Activated T-cell treated with anti-CD3 and anti-CD28 coated beads, Interleukin-2, amount 50 U/mL, for 4 hours (primary cell): ENCODE results near the gene ABCD3. TPM values are rescaled to one million over a fixed set of nuclear protein-coding genes. Genes with fewer than 3 reads are reported as not detected.

Source experiments
- ATAC-seq, 2 donors: fragments of 200-7000 bp; cut with Tn5 transposase; one replicate each; pipeline ENCODE4 v1.10.0; 2021
- DNase-seq: peaks from one replicate; pipeline ENCODE4 v3.0.0-alpha.2; 2020
- H3K27me3 Mint-ChIP-seq: one replicate; pipeline ENCODE4 v1.8.0; 2021; ENCODE audit warnings: low read depth, mixed read lengths
- H3K36me3 Mint-ChIP-seq: one replicate; pipeline ENCODE4 v1.8.0; 2022; ENCODE audit warnings: mixed read lengths; ENCODE audit not compliant: insufficient read depth
- H3K4me1 Mint-ChIP-seq: one replicate; pipeline ENCODE4 v1.8.0; 2021; ENCODE audit warnings: low read depth, mixed read lengths
- H3K4me3 Mint-ChIP-seq: one replicate; pipeline ENCODE4 v1.8.0; 2021; ENCODE audit warnings: mild to moderate bottlenecking, moderate library complexity, mixed read lengths
- H3K9me3 Mint-ChIP-seq: one replicate; pipeline ENCODE4 v1.8.0; 2021; ENCODE audit warnings: mixed read lengths
- total RNA-seq, 3 donors: library from RNA; stranded (reverse); gene quantifications; one replicate each; pipeline ENCODE4 v1.2.1, GENCODE V29; 2021

Gene ABCD3
- total RNA-seq, 3 donors from 2014 or later: 43.9 to 127 (median 72.6) TPM

- no peak overlapping the region for H3K4me3 Mint-ChIP-seq
- no peak for ATAC-seq
These were observed 21.7 kb upstream of the ABCD3 start for GRCh38 chr1:94396356-94397010.

GRCh38 chr1:94398356-94398755, 19.8 kb upstream of the ABCD3 start:
- H3K27me3 Mint-ChIP-seq: peaks cover 6% of the 10 kb centered on the region
- DNase-seq (no peak), ATAC-seq (no peak)
- H3K4me3 Mint-ChIP-seq: no peak overlapping the region
- H3K4me1 Mint-ChIP-seq: no peaks in the 10 kb centered on the region
- no peaks in the 10 kb centered on the region for H3K9me3 Mint-ChIP-seq
- no peaks in the 10 kb centered on the region for H3K36me3 Mint-ChIP-seq

More at GRCh38 chr1:94396356-94397010, 21.7 kb upstream of the ABCD3 start:
- DNase-seq: no peak
- peaks cover 11% of the 10 kb centered on the region for H3K27me3 Mint-ChIP-seq
- H3K36me3 Mint-ChIP-seq: no peaks in the 10 kb centered on the region
- H3K4me1 Mint-ChIP-seq: no peaks in the 10 kb centered on the region
- no peaks in the 10 kb centered on the region for H3K9me3 Mint-ChIP-seq

GRCh38 chr1:94399453-94399852, 18.7 kb upstream of the ABCD3 start:
- Mint-ChIP-seq H3K9me3 (no peaks in the 10 kb centered on the region), H3K27me3 (peaks cover 3% of the 10 kb centered on the region), H3K4me3 (no peak overlapping the region), H3K4me1 (no peaks in the 10 kb centered on the region), H3K36me3 (no peaks in the 10 kb centered on the region)
- DNase-seq (no peak), ATAC-seq (no peak)

GRCh38 chr1:94401206-94401605, 17.0 kb upstream of the ABCD3 start:
- H3K4me3 Mint-ChIP-seq: no peak overlapping the region
- H3K36me3 Mint-ChIP-seq: no peaks in the 10 kb centered on the region
- peaks cover 5% of the 10 kb centered on the region for H3K27me3 Mint-ChIP-seq
- H3K4me1 Mint-ChIP-seq: no peaks in the 10 kb centered on the region
- DNase-seq (no peak), ATAC-seq (no peak)
- H3K9me3 Mint-ChIP-seq: no peaks in the 10 kb centered on the region

- no peak for ATAC-seq
- no peak for DNase-seq
- Mint-ChIP-seq H3K36me3 (no peaks in the 10 kb centered on the region), H3K27me3 (peaks cover 19% of the 10 kb centered on the region), H3K4me3 (no peak overlapping the region), H3K4me1 (no peaks in the 10 kb centered on the region), H3K9me3 (no peaks in the 10 kb centered on the region)
These were observed 11.7 kb upstream of the ABCD3 start for GRCh38 chr1:94406446-94406845.

- Mint-ChIP-seq H3K9me3 (no peaks in the 10 kb centered on the region), H3K27me3 (peaks cover 20% of the 10 kb centered on the region), H3K4me1 (no peaks in the 10 kb centered on the region), H3K4me3 (no peak overlapping the region), H3K36me3 (no peaks in the 10 kb centered on the region)
- ATAC-seq (no peak), DNase-seq (no peak)
These were observed 9.9 kb upstream of the ABCD3 start for GRCh38 chr1:94408104-94408830.

GRCh38 chr1:94411237-94411636, 7.0 kb upstream of the ABCD3 start:
- Mint-ChIP-seq H3K4me1 (no peaks in the 10 kb centered on the region), H3K27me3 (peaks cover 24% of the 10 kb centered on the region), H3K36me3 (no peaks in the 10 kb centered on the region), H3K9me3 (no peaks in the 10 kb centered on the region), H3K4me3 (no peak overlapping the region)
- ATAC-seq: no peak
- DNase-seq: no peak

GRCh38 chr1:94413311-94413710, 4.9 kb upstream of the ABCD3 start:
- H3K4me3 Mint-ChIP-seq: no peak overlapping the region
- no peaks in the 10 kb centered on the region for H3K9me3 Mint-ChIP-seq
- ATAC-seq: no peak
- H3K27me3 Mint-ChIP-seq: peaks cover 17% of the 10 kb centered on the region
- H3K36me3 Mint-ChIP-seq: no peaks in the 10 kb centered on the region
- no peaks in the 10 kb centered on the region for H3K4me1 Mint-ChIP-seq
- DNase-seq: no peak

GRCh38 chr1:94416901-94417727, 1.1 kb upstream of the ABCD3 start:
- Mint-ChIP-seq H3K9me3 (no peaks in the 10 kb centered on the region), H3K4me1 (peaks cover 27% of the 10 kb centered on the region), H3K36me3 (no peaks in the 10 kb centered on the region), H3K4me3 (no peak overlapping the region), H3K27me3 (peaks cover 5% of the 10 kb centered on the region)
- DNase-seq (no peak), ATAC-seq (no peak)

GRCh38 chr1:94417728-94417977, 536 bp upstream of the ABCD3 start:
- H3K9me3 Mint-ChIP-seq: no peaks in the 10 kb centered on the region
- peaks cover 5% of the 10 kb centered on the region for H3K27me3 Mint-ChIP-seq
- peaks cover 32% of the 10 kb centered on the region for H3K4me1 Mint-ChIP-seq
- H3K36me3 Mint-ChIP-seq: no peaks in the 10 kb centered on the region
- DNase-seq (no peak), ATAC-seq (no peak)
- no peak overlapping the region for H3K4me3 Mint-ChIP-seq

- Mint-ChIP-seq H3K27me3 (peaks cover 5% of the 10 kb centered on the region), H3K9me3 (no peaks in the 10 kb centered on the region), H3K4me1 (peaks cover 44% of the 10 kb centered on the region), H3K4me3 (no peak overlapping the region), H3K36me3 (no peaks in the 10 kb centered on the region)
- ATAC-seq: peak; percentile 21 to 26
- peak; percentile 5 for DNase-seq
These were observed 771 bp downstream of the ABCD3 start for GRCh38 chr1:94418664-94419655.

- Mint-ChIP-seq H3K27me3 (no peaks in the 10 kb centered on the region), H3K9me3 (no peaks in the 10 kb centered on the region), H3K4me3 (peak overlapping the region; percentile 29), H3K36me3 (no peaks in the 10 kb centered on the region), H3K4me1 (peaks cover 60% of the 10 kb centered on the region)
- DNase-seq (no peak), ATAC-seq (no peak)
These were observed 4.1 kb downstream of the ABCD3 start for GRCh38 chr1:94422115-94422820.

- no peak for DNase-seq
- peaks cover 58% of the 10 kb centered on the region for H3K4me1 Mint-ChIP-seq
- no peak overlapping the region for H3K4me3 Mint-ChIP-seq
These were observed 7.8 kb downstream of the ABCD3 start for GRCh38 chr1:94425821-94426484.

More at GRCh38 chr1:94425821-94426484, 7.8 kb downstream of the ABCD3 start:
- Mint-ChIP-seq H3K27me3 (no peaks in the 10 kb centered on the region), H3K36me3 (peaks cover 8% of the 10 kb centered on the region), H3K9me3 (no peaks in the 10 kb centered on the region)
- no peak for ATAC-seq
